HG03442 (cell line): ENCODE data around the gene NSUN5.
"Not testable (repeated sequence)": the region's sequence is repeated elsewhere in the genome, so short reads cannot be mapped to it uniquely, and the experiment has no call there.

ENCODE experiments used
- ATAC-seq: cut with Tn5 transposase; IDR thresholded peaks from one replicate; pipeline ENCODE4 v1.9.1; 2021; ENCODE audit warnings: mild to moderate bottlenecking, moderate library complexity; ENCODE audit not compliant: unreplicated experiment

The NSUN5 gene

DNA sequence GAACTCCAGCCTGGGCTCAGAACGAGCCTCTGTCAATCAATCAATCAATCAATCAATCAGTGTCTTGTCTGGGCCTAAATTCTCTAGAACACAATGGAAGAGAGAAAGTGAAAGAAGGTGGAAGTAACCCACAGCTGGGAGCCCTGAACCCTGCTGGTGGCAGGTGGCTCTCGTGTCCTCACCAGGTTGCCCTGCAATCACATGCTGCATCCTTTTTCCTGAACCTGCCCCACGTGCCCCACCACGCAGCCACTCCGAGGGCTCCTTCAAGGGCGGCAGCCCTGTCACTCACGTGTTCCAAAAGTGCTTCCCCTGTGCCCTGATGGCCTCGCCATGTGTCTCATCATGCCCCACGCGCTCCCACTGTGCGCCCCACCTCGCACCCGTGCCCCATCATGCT, 18.8 kb upstream of the NSUN5 start:
- not testable (repeated sequence) for ATAC-seq

DNA sequence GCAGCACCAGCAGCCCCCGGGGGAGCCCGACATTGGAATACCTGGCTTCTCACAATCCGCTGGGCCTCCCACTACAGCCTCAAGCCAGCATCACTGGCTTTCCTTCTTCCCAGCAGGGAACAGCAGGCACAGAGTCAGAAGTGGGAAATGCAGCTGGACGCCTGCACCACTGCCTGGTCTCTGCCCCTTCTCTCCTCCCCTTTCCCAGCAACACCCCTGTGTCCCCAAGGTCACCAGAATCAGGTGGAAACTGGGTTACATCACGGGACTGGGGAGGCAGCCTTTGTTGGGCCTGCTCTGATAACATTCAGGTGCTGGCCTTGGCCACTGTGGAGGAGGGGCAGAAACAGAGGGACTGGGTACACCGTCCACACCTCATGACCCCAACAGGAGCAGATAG, 16.8 kb upstream of the NSUN5 start:
- not testable (repeated sequence) for ATAC-seq

DNA sequence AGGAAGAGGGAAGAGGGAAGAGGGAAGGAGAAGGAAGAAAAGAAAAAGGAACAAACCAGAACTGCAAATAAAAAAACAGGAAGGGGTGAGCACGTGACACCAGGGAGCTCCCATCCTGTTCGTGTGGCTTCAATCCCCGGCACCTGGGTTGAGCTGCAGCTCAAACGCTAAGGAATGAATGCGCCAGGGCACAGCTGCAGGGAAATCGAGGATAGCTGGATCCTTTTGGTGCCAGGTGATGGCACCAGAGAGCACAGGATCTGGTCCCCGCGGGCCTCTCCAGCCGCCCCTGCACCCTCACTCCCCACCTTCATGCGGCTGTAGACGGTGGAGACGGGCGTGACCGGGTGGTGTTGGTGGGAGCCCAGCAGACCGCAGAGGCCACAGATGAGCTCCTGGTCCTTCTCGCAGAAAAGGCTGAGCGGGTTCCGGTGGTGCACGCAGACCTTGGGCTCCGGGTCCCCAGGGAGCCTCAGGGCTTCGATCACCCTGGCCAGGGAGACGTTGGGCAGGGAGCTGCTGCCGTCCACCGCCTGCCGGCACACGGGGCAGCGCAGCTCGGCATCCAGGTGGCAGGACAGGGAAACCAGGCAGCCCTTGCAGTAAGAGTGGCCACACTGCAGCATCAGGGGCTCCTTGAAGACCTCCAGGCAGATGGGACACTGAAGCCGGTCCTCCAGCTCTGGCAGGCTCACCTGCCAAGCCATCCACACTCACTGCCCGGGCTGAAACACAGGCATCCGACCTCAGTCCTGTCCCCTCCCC, 15.6 kb upstream of the NSUN5 start:
- peak; percentile 66 for ATAC-seq

DNA sequence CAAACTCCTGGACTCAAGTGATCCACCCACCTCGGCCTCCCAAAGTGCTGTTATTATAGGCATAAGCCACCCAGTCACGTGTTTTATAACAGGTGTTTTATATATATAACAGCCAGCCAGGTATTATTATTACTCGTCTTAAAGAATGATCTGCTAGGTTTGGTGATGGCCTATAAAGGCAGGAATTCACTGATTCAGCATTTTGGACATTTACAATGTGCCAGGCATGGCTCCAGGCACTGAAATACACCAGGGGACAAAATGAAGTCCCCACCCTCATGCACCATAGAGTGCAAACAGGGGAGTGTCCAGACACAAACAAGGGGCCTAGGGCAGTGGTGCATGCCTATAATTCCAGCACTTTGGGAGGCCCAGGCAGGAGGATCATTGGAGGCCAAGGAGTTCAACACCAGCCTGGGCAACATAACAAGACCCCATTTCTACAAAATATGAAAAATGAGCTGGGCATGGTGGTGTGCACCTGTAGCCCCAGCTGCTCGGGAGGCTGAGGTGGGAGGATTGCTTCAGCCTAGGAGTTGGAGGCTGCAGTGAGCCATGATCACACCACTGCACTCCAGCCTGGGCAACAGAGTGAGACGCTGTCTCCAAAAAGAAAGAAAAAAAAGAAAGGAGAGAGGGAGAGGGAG, 14.9 kb upstream of the NSUN5 start:
- ATAC-seq: not testable (repeated sequence)

DNA sequence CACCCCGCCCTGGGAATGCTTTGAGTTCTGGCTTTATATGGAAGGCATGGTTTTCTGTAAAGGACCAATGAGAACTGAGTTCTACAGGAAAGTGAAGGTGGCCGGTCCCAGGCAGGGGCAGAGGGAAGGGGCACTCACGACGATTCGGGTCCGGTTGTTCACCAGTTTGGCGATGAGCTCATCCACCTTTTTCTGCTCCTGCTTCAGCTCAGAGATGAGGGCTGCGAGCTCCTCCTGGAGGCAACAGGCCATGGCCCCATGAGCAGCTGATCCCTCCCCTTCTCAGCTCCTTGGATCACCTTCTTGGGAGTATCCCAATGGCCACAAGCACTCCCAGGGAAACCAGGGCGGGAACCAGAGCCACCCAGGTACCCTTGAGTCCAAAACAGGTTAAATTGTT, 11.4 kb upstream of the NSUN5 start:
- ATAC-seq: not testable (repeated sequence)

DNA sequence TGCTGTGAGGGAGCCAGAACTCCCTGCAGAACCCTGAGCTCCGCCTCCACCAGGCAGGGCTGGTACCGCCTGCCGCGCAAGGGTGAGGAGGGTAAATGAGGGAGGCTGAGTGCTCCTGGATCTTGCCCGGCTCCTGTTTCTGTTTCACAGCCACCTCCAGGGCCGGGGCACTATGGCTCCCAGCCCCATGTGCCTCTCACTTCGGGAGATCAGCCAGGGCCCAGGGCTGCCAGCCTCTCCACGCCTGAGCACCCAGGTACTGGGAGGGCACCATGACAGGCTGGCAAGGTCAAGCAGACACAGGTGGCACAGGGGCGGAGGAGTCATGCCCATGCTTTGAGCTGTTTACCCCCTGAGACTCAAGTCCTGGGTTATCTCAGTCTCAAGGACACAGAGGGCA, 10.9 kb upstream of the NSUN5 start:
- not testable (repeated sequence) for ATAC-seq

DNA sequence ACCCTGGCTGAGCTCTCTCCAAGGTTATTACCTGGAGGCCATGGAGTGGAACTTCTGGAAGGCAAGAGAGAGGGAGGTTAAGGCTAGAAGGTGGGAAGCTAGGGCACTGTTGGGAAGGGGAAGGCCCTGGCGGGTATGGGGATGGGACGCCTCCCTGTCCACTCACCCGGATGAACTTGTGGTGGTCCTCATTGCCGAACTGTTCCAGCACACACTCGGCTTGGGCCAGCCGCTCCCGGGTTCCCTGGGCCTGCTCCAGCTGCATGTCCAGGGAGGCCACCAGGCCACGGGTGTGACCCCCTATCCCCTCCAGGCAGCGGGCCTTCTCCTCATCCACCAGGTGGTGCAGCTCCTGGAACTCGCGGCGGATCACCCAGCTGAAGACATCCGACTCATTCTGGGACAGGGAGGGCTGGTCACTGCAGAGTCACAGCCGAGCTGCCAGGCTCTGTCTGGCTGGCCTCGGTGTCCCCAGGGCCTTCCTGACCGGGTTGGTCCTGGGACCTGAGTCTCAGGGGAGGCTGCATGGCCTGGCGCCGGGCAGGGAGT, 10.1 kb upstream of the NSUN5 start:
- not testable (repeated sequence) for ATAC-seq

DNA sequence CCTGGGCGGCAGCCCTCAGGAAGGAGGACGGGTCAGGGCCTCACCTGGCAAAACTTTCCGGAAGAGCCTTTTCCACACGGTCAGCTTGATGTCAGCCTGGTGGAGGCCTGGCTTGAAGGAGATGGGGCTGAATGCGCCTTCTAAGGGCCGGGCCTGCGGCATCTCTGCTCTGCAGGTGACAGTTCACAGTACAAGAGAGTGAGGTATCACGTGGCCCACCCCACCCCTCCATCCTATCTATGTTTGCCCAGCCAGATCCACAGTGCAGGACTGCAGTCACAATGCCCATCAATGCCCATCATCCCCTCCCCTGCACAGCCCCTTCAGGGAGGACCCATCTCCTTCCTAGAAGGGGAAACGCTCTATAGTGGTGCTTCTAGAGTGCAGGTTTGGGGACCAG, 7.9 kb upstream of the NSUN5 start:
- no peak for ATAC-seq

DNA sequence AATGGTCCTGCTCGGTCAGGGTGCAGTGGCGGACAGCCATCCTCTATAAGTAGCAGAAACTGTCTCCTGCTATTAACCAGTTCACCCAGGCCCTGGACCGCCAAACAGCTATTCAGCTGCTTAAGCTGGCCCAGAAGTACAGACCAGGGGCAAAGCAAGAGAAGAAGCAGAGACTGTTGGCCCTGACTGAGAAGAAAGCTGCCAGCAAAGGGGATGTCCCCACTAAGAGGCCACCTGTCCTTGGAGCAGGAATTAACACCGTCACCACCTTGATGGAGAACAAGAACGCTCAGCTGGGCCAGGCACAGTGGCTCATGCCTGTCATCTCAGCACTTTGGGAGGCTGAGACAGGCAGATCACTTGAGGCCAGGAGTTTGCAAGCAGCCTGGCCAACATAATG, 5.6 kb upstream of the NSUN5 start:
- no peak for ATAC-seq

DNA sequence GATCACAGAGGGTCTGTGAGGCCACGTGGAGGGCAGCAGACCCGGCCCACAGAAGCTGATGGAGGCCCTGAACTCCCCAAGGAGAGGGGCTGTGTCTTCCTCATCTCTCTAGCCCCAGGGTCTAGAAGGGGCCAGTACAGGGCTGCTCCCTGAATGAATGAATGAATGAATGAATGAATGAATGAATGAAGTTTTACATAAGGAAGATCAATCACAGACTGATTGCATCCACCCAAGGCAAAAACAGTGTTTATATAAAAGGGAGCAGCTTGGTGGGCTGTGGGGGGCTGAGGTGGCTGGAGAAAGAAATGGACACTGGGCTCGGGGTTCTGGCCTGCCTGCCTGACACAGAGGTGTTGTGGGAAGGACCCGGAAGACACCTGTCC, 4.9 kb upstream of the NSUN5 start:
- ATAC-seq: no peak

DNA sequence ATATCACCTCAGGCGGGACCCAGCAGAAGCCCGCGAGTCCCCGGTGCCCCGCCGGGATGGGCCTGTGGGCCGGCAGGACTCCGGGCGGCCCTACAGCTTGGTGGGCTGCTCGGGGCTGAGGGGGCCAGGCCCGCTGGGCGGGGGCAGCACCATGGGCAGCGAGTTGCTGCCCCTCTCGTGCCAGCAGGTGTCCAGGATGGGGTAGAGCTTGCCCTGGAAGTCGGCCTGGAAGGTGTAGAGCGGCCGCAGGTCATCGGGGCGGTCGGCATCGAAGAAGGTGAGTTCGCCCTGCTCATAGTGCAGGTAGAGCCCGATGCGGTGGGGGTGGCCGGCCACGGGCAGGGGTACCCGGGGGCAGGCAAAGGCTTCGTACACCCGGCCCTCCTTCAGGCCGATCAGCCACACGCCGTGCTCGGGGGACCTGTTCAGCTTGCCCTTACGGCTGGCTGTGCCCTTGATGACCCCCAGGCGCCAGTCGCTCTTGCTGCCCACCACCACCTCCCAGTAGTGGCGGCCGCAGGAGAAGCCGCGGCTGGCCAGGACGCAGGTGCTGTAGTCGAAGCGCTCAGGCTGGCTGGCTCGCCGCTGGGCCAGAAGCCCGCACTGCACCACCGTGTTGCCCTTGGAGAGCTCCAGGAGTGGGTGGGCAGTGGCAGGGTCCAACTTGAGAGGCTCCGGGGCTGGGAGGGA, 4.3 kb upstream of the NSUN5 start:
- no peak for ATAC-seq

DNA sequence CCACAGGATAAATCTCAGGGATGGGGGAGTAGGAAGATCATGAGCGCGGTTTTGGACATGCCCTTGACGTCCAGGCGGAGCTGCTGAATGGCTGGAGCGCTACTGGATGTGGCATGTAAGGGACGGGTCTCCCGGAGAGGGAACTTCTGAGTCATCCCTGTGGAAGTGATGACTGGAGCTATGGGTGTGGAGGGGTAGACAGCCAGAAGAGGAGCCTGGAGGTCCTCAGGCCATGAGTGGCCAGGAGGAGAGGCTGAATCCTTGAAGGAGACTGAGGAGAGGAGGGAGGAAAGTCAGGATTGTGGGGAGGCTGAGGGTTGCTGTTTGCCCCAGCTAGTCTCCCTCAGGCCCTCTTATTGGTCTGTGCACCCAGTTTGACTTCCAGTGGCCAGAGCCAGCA, 2.8 kb upstream of the NSUN5 start:
- not testable (repeated sequence) for ATAC-seq

DNA sequence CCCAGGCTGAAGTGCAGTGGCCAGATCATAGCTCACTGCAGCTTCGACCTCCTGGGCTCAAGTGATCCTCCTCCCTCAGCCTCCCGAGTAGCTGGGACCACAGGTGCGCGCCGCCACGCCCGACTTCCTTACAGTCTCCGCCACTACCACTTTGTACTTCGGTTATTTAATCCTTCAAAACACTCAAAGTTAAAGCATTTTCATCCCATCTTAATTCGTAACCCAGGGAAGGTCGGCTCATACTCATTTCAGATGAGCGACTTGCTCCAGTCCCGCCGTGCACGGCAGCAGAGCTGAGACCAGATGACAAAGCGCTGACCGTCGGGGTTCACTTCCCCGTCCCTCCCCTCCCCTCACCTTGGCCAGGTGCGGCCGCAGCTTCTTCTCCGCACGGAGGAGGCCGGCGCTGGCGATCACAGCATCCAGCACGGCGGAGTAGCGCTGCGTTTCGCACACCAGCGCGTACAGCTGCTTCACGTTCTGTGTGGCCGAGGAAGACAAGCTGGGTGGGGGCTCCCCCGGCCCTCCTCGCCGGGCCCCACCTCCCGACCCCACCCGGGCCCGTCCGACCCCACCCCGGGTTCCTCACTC, 457 bp downstream of the NSUN5 start:
- peak; percentile 32 for ATAC-seq

DNA sequence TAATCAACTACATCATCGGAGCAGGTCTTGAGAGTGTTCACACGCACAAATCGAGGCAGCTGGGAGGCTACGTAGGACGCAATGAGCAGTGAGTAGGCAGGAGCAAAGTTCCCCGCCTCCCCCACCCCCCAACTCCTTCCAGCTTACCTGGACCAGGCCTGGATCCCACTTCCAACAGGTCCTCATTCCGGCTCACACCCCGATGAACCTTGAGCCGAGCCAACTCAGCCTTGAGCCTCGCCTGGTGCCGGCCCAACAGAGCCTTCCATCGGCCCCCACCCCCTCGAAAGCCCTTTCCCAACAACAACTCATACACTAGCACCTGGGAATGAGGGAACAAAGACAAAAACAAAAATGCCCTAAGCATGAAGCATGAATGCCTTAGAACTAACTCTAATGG, 1.2 kb downstream of the NSUN5 start:
- no peak for ATAC-seq

DNA sequence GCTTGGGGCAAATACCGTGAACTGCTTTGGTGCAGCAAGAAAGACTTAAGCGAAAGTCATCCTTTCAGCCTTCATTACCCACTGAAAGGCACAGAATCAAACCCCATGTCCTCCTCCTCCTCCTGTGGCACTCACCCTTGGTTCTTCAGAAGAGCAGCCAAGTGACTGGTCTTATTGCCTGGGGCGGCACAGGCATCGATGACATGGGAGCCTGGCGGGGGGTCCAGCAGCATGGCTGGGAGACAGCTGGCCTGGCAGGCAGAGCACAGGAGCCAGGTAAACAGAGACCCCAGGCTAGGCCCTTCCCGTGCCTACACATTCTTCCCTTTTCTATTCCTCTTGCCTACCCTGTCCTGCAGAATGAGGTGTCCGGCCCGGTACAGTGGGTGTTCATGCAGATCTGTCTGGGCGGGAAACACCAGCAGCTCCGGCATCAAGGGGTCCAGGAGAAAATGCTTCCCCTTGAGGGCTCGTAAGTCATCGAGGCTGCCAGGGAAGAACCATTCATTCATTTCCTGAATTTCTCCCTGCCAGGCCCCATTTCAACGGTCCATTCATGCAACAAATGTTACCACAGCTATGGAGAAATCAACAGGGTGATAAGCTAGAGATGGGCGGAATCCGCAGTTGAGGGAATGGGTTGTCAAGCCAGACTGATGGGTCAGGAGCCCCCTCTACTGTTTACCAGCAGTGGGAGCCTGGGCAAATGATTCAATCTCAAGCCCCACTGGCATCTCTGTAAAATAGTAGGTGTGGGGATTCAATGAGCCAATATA, 3.8 kb downstream of the NSUN5 start:
- ATAC-seq: not testable (repeated sequence)

DNA sequence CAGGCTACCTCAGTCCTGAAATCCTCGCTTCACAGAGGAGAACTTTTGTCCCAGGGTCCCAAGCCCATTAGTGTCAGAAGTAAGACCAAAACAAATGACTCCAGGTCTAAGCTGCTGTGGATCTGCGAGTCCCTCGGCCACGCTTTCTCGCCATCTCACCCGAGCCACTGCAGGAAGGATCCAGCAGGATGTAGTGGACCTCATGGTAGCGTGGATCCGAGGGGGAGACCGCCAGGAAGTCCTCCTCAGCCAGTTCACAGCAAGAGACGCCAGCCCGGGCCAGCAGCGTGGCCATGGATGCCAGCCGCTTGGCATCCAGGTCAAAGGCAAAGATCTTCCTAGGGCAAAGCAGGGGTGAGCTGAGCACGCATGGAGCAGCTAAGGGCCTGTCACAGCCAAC, 4.6 kb downstream of the NSUN5 start:
- no peak for ATAC-seq

DNA sequence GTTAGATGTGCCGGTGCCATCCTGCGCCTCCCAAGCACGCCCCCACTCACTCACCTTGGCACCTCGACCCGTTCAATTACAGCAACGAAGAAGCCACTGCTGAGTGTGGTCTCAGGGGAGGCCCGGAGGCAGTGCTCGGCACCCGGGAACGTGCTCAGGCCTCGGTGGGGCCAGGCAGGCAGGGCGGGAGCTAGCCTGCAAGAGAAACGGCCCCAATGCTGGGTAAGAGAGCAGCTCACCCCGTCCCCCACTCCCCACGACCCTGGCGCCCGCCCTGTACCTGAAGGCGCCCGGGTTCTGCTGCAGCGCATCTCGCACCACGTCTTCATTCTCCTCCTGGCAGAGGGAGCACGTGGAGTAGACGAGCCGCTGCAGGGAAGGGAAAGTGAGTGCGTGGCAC, 5.1 kb downstream of the NSUN5 start:
- ATAC-seq: no peak

DNA sequence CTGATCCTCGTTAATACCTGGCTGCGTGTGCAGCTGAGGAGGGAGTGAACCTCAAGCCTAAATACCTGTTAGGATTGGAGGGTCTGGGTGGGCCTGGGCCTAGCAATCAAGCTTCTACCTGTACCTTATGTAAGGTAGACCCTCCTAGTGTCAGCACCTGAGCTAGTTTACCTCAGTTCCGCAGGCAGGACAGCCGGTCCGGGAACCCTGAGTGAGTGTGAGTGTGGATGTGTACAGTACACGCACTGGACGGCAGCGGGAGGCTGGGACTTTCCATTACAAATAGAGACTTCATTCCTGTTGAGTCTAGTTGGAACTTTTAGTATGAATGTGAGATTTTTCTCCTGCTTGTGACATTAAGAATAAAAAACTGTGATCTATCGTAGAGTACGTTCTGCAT, 5.8 kb downstream of the NSUN5 start:
- not testable (repeated sequence) for ATAC-seq

DNA sequence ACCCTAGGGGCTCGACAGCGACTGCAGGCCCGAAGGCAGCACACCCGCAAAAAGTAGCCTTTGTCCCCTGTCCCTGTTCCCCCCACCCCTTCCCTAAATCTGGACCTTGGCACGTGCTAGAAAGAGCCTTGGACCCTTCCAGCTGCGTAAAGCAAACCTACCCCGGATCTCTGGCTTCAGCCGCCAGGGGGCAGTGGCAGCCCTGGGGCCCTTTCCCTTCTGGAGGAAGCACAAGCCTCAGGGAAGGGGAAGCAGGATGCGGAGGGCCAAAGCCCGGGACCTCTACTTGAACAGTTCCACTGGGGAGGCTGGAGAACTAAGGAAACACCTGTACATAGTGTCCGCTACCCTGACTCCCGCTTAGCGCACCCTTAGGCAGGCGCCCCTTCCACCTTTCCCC, 7.5 kb downstream of the NSUN5 start:
- not testable (repeated sequence) for ATAC-seq

DNA sequence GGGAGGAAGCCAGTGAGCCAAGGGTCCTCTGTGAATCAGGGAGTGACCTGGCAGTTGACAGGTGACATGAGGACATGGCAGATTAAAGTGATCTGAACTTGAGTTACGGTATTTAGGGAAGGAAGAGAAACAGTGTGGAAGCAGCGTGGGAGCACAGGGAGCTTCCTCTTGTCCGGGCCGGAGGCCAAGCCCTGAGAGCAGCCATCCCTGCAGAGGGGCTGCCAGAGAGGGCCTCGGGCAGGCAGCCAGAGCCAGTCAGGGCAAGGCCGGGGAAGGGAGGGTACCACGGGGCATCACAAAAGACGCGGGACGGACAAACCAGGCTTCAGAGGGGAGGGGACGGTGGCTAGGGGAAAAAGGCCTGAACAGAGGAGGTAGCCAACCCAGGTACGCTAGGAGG, 8.8 kb downstream of the NSUN5 start:
- ATAC-seq: not testable (repeated sequence)

DNA sequence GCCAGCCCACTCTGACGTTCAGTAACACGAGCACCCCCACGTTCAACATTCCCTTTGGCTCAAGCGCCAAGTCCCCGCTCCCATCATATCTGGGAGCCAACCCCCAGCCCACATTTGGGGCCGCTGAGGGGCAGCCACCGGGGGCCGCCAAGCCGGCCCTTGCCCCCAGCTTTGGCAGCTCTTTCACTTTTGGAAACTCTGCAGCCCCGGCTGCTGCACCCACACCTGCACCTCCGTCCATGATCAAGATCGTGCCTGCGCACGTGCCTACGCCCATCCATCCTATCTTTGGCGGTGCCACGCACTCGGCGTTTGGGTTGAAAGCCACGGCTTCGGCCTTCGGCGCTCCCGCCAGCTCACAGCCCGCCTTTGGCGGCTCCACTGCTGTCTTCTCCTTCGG, 10.9 kb downstream of the NSUN5 start:
- not testable (repeated sequence) for ATAC-seq
